ENCODE measurements around the gene ZKSCAN8.

The ZKSCAN8 gene

GRCh38 chr6:28160233-28160632, 18.6 kb downstream of the ZKSCAN8 start:
- Histone ChIP-seq H3K4me2 (ENCODE audit: low read length) (no peak overlapping the region), H3K79me2 (no peaks in the 10 kb centered on the region), H3K9me3 (ENCODE audit: control insufficient read depth, low read length) (no peaks in the 10 kb centered on the region), H3K4me3 (ENCODE audit: low read depth, low read length) (no peak overlapping the region), H3K27ac (no peak overlapping the region), H3K36me3 (ENCODE audit: control insufficient read depth, insufficient read depth, low read length) (no peaks in the 10 kb centered on the region), H3K27me3 (ENCODE audit: control insufficient read depth, insufficient read depth, low read length) (no peaks in the 10 kb centered on the region), H2AFZ (no peak overlapping the region), H3K9ac (no peak overlapping the region), H3K4me1 (no peaks in the 10 kb centered on the region)
- TF ChIP-seq CTCF (IDR thresholded peaks at IDR 0.05), result no peak

GRCh38 chr6:28161410-28162079, 19.9 kb downstream of the ZKSCAN8 start:
- TF ChIP-seq CTCF (IDR thresholded peaks at IDR 0.05), result no peak
- H3K27ac ChIP-seq, result no peak overlapping the region
- H3K4me1 ChIP-seq, result no peaks in the 10 kb centered on the region
- H3K79me2 ChIP-seq, result no peaks in the 10 kb centered on the region
- H3K9me3 ChIP-seq (ENCODE audit: control insufficient read depth, low read length), result no peaks in the 10 kb centered on the region
- H2AFZ ChIP-seq, result peak overlapping the region; percentile 89
- peak overlapping the region; percentile 23 for H3K4me3 ChIP-seq (ENCODE audit: low read depth, low read length)
- H3K27me3 ChIP-seq (ENCODE audit: control insufficient read depth, insufficient read depth, low read length), result no peaks in the 10 kb centered on the region
- no peaks in the 10 kb centered on the region for H3K36me3 ChIP-seq (ENCODE audit: control insufficient read depth, insufficient read depth, low read length)
- no peak overlapping the region for H3K9ac ChIP-seq
- H3K4me2 ChIP-seq (ENCODE audit: low read length), result peak overlapping the region; percentile 52

- H3K9me3 ChIP-seq (ENCODE audit: control insufficient read depth, low read length), result no peaks in the 10 kb centered on the region
- no peaks in the 10 kb centered on the region for H3K27me3 ChIP-seq (ENCODE audit: control insufficient read depth, insufficient read depth, low read length)
- H3K36me3 ChIP-seq (ENCODE audit: control insufficient read depth, insufficient read depth, low read length), result no peaks in the 10 kb centered on the region
- H3K4me1 ChIP-seq, result no peaks in the 10 kb centered on the region
- TF ChIP-seq CTCF (IDR thresholded peaks at IDR 0.05), result no peak
- H2AFZ ChIP-seq, result no peak overlapping the region
- H3K27ac ChIP-seq, result no peak overlapping the region
- H3K9ac ChIP-seq, result no peak overlapping the region
- no peak overlapping the region for H3K4me3 ChIP-seq (ENCODE audit: low read depth, low read length)
- H3K4me2 ChIP-seq (ENCODE audit: low read length), result no peak overlapping the region
- no peaks in the 10 kb centered on the region for H3K79me2 ChIP-seq
Observed at GRCh38 chr6:28165563-28165962, 23.9 kb downstream of the ZKSCAN8 start.

- Histone ChIP-seq H3K9ac (no peak overlapping the region), H3K27me3 (ENCODE audit: control insufficient read depth, insufficient read depth, low read length) (no peaks in the 10 kb centered on the region), H2AFZ (no peak overlapping the region), H3K27ac (no peak overlapping the region), H3K4me2 (ENCODE audit: low read length) (no peak overlapping the region), H3K4me1 (no peaks in the 10 kb centered on the region), H3K36me3 (ENCODE audit: control insufficient read depth, insufficient read depth, low read length) (no peaks in the 10 kb centered on the region), H3K79me2 (no peaks in the 10 kb centered on the region), H3K4me3 (ENCODE audit: low read depth, low read length) (no peak overlapping the region), H3K9me3 (ENCODE audit: control insufficient read depth, low read length) (no peaks in the 10 kb centered on the region)
- no peak for TF ChIP-seq CTCF (IDR thresholded peaks at IDR 0.05)
Observed at GRCh38 chr6:28167068-28167467, 25.4 kb downstream of the ZKSCAN8 start.

- no peaks in the 10 kb centered on the region for H3K36me3 ChIP-seq (ENCODE audit: control insufficient read depth, insufficient read depth, low read length)
- H3K79me2 ChIP-seq, result no peaks in the 10 kb centered on the region
- no peak overlapping the region for H3K4me2 ChIP-seq (ENCODE audit: low read length)
- no peak overlapping the region for H3K4me3 ChIP-seq (ENCODE audit: low read depth, low read length)
- H3K27ac ChIP-seq, result no peak overlapping the region
- H2AFZ ChIP-seq, result no peak overlapping the region
- no peaks in the 10 kb centered on the region for H3K27me3 ChIP-seq (ENCODE audit: control insufficient read depth, insufficient read depth, low read length)
- TF ChIP-seq CTCF (IDR thresholded peaks at IDR 0.05), result no peak
- H3K4me1 ChIP-seq, result no peaks in the 10 kb centered on the region
- H3K9ac ChIP-seq, result no peak overlapping the region
- no peaks in the 10 kb centered on the region for H3K9me3 ChIP-seq (ENCODE audit: control insufficient read depth, low read length)
Observed at GRCh38 chr6:28167926-28168325, 26.2 kb downstream of the ZKSCAN8 start.
